PC-9 (cell line): ENCODE data around the gene ATL2.

Experiments
- EZH2 ChIP-seq: fragments of 200-600 bp; sonication (generic); IDR thresholded peaks from 2 replicates; pipeline ENCODE4 v1.8.0; 2017; ENCODE audit warnings: antibody characterized with exemption, low read depth
- TF ChIP-seq, protein P1 (sequence below): fragments of 200-600 bp; sonication (generic); conservative IDR thresholded peaks from 2 replicates; pipeline ENCODE4 v1.6.1; 2017; ENCODE audit warnings: mixed run types, antibody characterized with exemption, mild to moderate bottlenecking, moderate library complexity

GRCh38 chr2:38394041-38394440, 17.0 kb upstream of the ATL2 start:
- TF ChIP-seq, protein P1, sequence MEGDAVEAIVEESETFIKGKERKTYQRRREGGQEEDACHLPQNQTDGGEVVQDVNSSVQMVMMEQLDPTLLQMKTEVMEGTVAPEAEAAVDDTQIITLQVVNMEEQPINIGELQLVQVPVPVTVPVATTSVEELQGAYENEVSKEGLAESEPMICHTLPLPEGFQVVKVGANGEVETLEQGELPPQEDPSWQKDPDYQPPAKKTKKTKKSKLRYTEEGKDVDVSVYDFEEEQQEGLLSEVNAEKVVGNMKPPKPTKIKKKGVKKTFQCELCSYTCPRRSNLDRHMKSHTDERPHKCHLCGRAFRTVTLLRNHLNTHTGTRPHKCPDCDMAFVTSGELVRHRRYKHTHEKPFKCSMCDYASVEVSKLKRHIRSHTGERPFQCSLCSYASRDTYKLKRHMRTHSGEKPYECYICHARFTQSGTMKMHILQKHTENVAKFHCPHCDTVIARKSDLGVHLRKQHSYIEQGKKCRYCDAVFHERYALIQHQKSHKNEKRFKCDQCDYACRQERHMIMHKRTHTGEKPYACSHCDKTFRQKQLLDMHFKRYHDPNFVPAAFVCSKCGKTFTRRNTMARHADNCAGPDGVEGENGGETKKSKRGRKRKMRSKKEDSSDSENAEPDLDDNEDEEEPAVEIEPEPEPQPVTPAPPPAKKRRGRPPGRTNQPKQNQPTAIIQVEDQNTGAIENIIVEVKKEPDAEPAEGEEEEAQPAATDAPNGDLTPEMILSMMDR: no peak
- no peak for TF ChIP-seq EZH2
